Breast epithelium (tissue), 4 donors: ENCODE data around the gene REG4. TPM values are rescaled to one million over a fixed set of nuclear protein-coding genes. Genes with fewer than 3 reads are reported as not detected.

Experiments
- DNase-seq, 2 donors: peaks; one replicate each; pipeline ENCODE4 v3.0.0-alpha.2; 2019; ENCODE audit warnings: low spot score in 2 of 2
- H3K27ac ChIP-seq, 2 donors: fragments of 200-600 bp; sonication (generic) in 1 of 2; one replicate each; pipeline ENCODE4 v1.5.1; 2016 to 2019; ENCODE audit warnings: mild to moderate bottlenecking in 1 of 2
- H3K27me3 ChIP-seq, 2 donors: fragments of 200-600 bp; sonication (generic) in 1 of 2; one replicate each; pipeline versions ENCODE4 v1.5.1 to v1.6.0; 2017 to 2019; ENCODE audit warnings: control low read depth in 1 of 2, mild to moderate bottlenecking in 1 of 2
- H3K36me3 ChIP-seq: fragments of 200-600 bp; one replicate; pipeline ENCODE4 v1.5.1; 2019
- H3K4me1 ChIP-seq, 2 donors: fragments of 200-600 bp; sonication (generic); one replicate each; pipeline ENCODE4 v1.5.1; 2016 to 2019; ENCODE audit warnings: control low read depth in 1 of 2
- H3K4me3 ChIP-seq, 3 donors: fragments of 200-600 bp; sonication (generic); 1 replicate in 2 of 3; 2 replicates in 1 of 3; pipeline ENCODE4 v1.5.1; 2016 to 2019; ENCODE audit warnings: mild to moderate bottlenecking in 3 of 3, moderate library complexity in 2 of 3
- H3K9me3 ChIP-seq, 2 donors: fragments of 200-600 bp; sonication (generic) in 1 of 2; one replicate each; pipeline ENCODE4 v1.5.1; 2016 to 2019; ENCODE audit warnings: control low read depth in 1 of 2
- POLR2A ChIP-seq: fragments of 450-650 bp; IDR thresholded peaks from one replicate; pipeline ENCODE4 v1.6.1; 2016; ENCODE audit warnings: antibody characterized with exemption, mild to moderate bottlenecking, moderate library complexity
- POLR2AphosphoS5 ChIP-seq, 3 donors: sonication (generic); formaldehyde crosslinking; IDR thresholded peaks; one replicate each; pipeline ENCODE4 v1.6.1; 2017; ENCODE audit warnings: antibody characterized with exemption in 3 of 3
- intact Hi-C: fragments of 100-400 bp; cut with DNase I; formaldehyde crosslinking; loops from one replicate; pipeline ENCODE4 v1.15.1; 2023; ENCODE audit warnings: low total_unique reads
- total RNA-seq, 3 donors: library from RNA; depleted of rRNA; stranded (reverse); fragments of >200 nt; gene quantifications; one replicate each; pipeline ENCODE4 v1.1.0, GENCODE V29; 2016
- TF ChIP-seq, protein P1 (sequence below), 3 donors: fragments of 450-650 bp; IDR thresholded peaks; one replicate each; pipeline ENCODE4 v1.5.1; 2016 to 2017; ENCODE audit warnings: antibody characterized with exemption in 3 of 3, mild to moderate bottlenecking in 3 of 3, moderate library complexity in 3 of 3

Gene REG4
- total RNA-seq, 3 donors from 2014 or later: not detected

GRCh38 chr1:119816407-119816806 lies 5.1 kb upstream of the REG4 start:
- Histone ChIP-seq H3K4me3 (no peak overlapping the region), H3K4me1 (no peaks in the 10 kb centered on the region), H3K36me3 (no peaks in the 10 kb centered on the region), H3K9me3 (no peaks in the 10 kb centered on the region), H3K27ac (no peak overlapping the region), H3K27me3 (no peaks in the 10 kb centered on the region)
- intact Hi-C loops: no loop called here
- no peak for DNase-seq
- no peak for TF ChIP-seq POLR2A
- TF ChIP-seq, protein P1, sequence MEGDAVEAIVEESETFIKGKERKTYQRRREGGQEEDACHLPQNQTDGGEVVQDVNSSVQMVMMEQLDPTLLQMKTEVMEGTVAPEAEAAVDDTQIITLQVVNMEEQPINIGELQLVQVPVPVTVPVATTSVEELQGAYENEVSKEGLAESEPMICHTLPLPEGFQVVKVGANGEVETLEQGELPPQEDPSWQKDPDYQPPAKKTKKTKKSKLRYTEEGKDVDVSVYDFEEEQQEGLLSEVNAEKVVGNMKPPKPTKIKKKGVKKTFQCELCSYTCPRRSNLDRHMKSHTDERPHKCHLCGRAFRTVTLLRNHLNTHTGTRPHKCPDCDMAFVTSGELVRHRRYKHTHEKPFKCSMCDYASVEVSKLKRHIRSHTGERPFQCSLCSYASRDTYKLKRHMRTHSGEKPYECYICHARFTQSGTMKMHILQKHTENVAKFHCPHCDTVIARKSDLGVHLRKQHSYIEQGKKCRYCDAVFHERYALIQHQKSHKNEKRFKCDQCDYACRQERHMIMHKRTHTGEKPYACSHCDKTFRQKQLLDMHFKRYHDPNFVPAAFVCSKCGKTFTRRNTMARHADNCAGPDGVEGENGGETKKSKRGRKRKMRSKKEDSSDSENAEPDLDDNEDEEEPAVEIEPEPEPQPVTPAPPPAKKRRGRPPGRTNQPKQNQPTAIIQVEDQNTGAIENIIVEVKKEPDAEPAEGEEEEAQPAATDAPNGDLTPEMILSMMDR (IDR thresholded peaks at IDR 0.05): no peak
- TF ChIP-seq POLR2AphosphoS5 (IDR thresholded peaks at IDR 0.05): no peak

DNA sequence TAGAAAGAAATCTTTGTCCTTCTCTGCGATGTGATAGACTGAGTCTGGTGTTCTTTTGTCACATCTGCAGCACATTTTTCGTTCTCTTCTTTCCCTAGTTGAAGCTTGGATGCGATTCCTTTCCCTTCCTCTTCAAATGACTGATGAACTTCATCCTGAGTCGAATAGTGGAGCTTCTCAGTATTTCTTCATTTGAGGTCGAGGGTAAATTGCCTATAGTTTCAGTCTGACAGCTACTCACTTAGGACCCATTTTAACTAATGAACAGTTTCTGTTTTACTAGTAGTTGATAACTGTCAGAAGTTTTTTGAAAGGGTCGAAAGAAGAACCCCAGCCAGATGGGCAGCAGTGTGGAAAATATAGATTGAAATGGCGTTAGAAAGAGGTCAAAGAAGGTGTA lies 4.7 kb upstream of the REG4 start:
- H3K27ac ChIP-seq: no peak overlapping the region
- DNase-seq: no peak
- H3K4me3 ChIP-seq: no peak overlapping the region
- H3K27me3 ChIP-seq: no peaks in the 10 kb centered on the region
- no peaks in the 10 kb centered on the region for H3K9me3 ChIP-seq
- no peaks in the 10 kb centered on the region for H3K36me3 ChIP-seq
- no peak for TF ChIP-seq POLR2A
- no peak for TF ChIP-seq POLR2AphosphoS5 (IDR thresholded peaks at IDR 0.05)
- TF ChIP-seq, protein P1 (IDR thresholded peaks at IDR 0.05): no peak
- intact Hi-C loops: no loop called here
- no peaks in the 10 kb centered on the region for H3K4me1 ChIP-seq

- intact Hi-C loops: no loop called here
- TF ChIP-seq, protein P1 (IDR thresholded peaks at IDR 0.05): no peak
- TF ChIP-seq POLR2AphosphoS5 (IDR thresholded peaks at IDR 0.05) (no peak), POLR2A (no peak)
These were observed 4.1 kb upstream of the REG4 start for GRCh38 chr1:119815361-119815760.

DNA sequence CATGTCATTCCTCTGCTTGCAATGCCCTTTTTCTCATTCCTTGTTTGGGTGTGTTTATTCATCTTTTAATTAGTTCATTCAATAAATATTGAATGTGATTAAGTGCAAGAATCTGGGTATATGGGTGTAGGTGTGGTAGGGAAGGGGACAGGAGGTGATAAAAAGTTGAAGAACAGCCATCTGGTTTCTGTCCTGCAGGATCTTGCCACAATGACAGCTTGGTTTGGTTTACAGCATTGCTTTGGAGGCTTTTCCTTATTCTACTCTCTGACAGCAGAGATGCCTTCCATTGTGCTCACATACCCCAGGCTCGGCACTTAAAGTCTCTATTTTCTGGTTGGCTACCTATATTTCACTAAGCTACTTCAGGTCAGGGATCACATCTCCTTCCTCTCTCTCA lies 3.0 kb upstream of the REG4 start:
- no peak for TF ChIP-seq POLR2A
- no peak for TF ChIP-seq POLR2AphosphoS5 (IDR thresholded peaks at IDR 0.05)
- TF ChIP-seq, protein P1 (IDR thresholded peaks at IDR 0.05): no peak
- no peak for DNase-seq
- Histone ChIP-seq H3K4me3 (no peak overlapping the region), H3K36me3 (no peaks in the 10 kb centered on the region), H3K27ac (no peak overlapping the region), H3K4me1 (no peaks in the 10 kb centered on the region), H3K27me3 (no peaks in the 10 kb centered on the region), H3K9me3 (no peaks in the 10 kb centered on the region)
- intact Hi-C loops: no loop called here

More at GRCh38 chr1:119815361-119815760, 4.1 kb upstream of the REG4 start:
- Histone ChIP-seq H3K9me3 (no peaks in the 10 kb centered on the region), H3K27me3 (no peaks in the 10 kb centered on the region), H3K27ac (no peak overlapping the region), H3K4me1 (no peaks in the 10 kb centered on the region), H3K4me3 (no peak overlapping the region), H3K36me3 (no peaks in the 10 kb centered on the region)
- DNase-seq: no peak

DNA sequence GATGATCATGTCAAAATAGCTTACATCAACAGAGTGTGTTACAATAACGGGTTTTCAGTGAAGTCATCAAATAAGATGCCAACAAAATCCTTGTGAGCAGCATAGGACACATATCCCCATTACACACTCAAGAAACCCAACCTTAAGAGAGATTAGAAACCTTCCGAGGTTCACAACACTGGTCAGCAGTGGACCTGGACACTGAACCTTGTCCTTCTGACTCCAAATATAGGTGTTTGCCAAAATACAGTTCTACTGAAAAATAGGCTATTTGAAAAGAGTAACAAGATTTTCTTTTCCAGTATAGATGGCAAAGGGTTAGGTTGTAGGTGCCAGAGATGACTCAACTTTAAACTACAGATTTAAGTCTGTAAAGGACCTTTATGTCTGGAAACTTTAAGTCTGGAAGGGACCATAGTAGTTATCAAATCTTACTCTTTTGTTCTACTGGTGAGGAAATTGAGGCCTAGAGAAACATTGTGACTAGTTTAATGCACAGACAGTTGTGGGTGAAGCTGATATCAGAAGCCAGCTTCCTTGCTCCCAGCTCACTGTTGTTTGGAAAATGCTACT lies 811 bp upstream of the REG4 start:
- TF ChIP-seq POLR2A (no peak), POLR2AphosphoS5 (IDR thresholded peaks at IDR 0.05) (no peak)
- TF ChIP-seq, protein P1 (IDR thresholded peaks at IDR 0.05): no peak
- DNase-seq: no peak
- Histone ChIP-seq H3K9me3 (no peaks in the 10 kb centered on the region), H3K4me1 (no peaks in the 10 kb centered on the region), H3K4me3 (no peak overlapping the region), H3K36me3 (no peaks in the 10 kb centered on the region), H3K27me3 (no peaks in the 10 kb centered on the region), H3K27ac (no peak overlapping the region)
- intact Hi-C loops: no loop called here
